B cell (primary cell): ENCODE results near the gene CHST15. TPM values are rescaled to one million over a fixed set of nuclear protein-coding genes. Genes with fewer than 3 reads are reported as not detected.

Experiments used
- ATAC-seq: fragments of 200-7000 bp; cut with Tn5 transposase; one replicate; pipeline ENCODE4 v1.10.0; 2021; ENCODE audit warnings: low read depth, mild to moderate bottlenecking, moderate number of reproducible peaks, moderate library complexity
- CTCF ChIA-PET: fragments of 350-600 bp; sonication (Branson Sonifier 250); formaldehyde crosslinking; loops from one replicate; lab custom pipeline; 2021; ENCODE audit warnings: antibody characterized with exemption, inconsistent platforms; lab: Charles Lee
- POLR2A ChIA-PET: fragments of 350-600 bp; sonication (Branson Sonifier 250); formaldehyde crosslinking; loops from one replicate; lab custom pipeline; 2021; ENCODE audit warnings: antibody characterized with exemption; lab: Charles Lee
- DNase-seq: peaks from one replicate; pipeline ENCODE4 v3.0.0; 2013
- H2AFZ ChIP-seq: 2 replicates; pipeline ENCODE4 v1.6.1; 2012; ENCODE audit warnings: mild to moderate bottlenecking, low read depth, low read length; ENCODE audit not compliant: insufficient read depth, poor library complexity, severe bottlenecking
- H3K27ac ChIP-seq, 2 donors: 1 replicate in 1 of 2; 2 replicates in 1 of 2; pipeline ENCODE4 v1.5.1; 2012 to 2013; ENCODE audit warnings: low read length in 2 of 2, mild to moderate bottlenecking in 2 of 2, moderate library complexity in 1 of 2
- H3K27me3 ChIP-seq, 4 experiments: fragments of 200-600 bp in 1 of 4; sonication (generic) in 1 of 4; replicated peaks in 1 of 4; 1 replicate in 2 of 4; 2 replicates in 2 of 4; pipeline versions ENCODE4 v1.6.1 to v1.7.0; 2013 to 2016; ENCODE audit warnings: low read length in 3 of 4, mild to moderate bottlenecking in 2 of 4, mixed read lengths in 1 of 4, moderate library complexity in 1 of 4; ENCODE audit not compliant: insufficient read depth in 4 of 4, control insufficient read depth in 3 of 4; ENCODE audit errors: control extremely low read depth in 1 of 4
- H3K36me3 ChIP-seq, 2 experiments: replicated peaks in 1 of 2; 1 replicate in 1 of 2; 2 replicates in 1 of 2; pipeline versions ENCODE4 v1.6.1 to v1.7.1; 2013; ENCODE audit warnings: low read length in 1 of 2; ENCODE audit not compliant: insufficient read depth in 2 of 2, control insufficient read depth in 1 of 2; ENCODE audit errors: control extremely low read depth in 1 of 2, extremely low read depth in 1 of 2
- H3K4me1 ChIP-seq, 2 donors: fragments of 200-600 bp in 1 of 2; sonication (generic) in 1 of 2; 1 replicate in 1 of 2; 2 replicates in 1 of 2; pipeline versions ENCODE4 v1.5.1 to v1.6.1; 2013 to 2017; ENCODE audit warnings: low read length in 2 of 2; ENCODE audit not compliant: control insufficient read depth in 2 of 2, insufficient read depth in 2 of 2
- H3K4me2 ChIP-seq: replicated peaks from 2 replicates; pipeline ENCODE3; 2012; ENCODE audit warnings: mild to moderate bottlenecking, low read depth, low read length; ENCODE audit not compliant: poor library complexity, severe bottlenecking
- H3K4me3 ChIP-seq, 5 experiments: fragments of 200-600 bp in 1 of 5; sonication (generic) in 1 of 5; 1 replicate in 3 of 5; 2 replicates in 2 of 5; pipeline versions ENCODE4 v1.5.1 to v1.7.0; 2011 to 2016; ENCODE audit warnings: low read length in 4 of 5, mild to moderate bottlenecking in 4 of 5, low read depth in 2 of 5, control low read depth in 1 of 5, moderate library complexity in 1 of 5; ENCODE audit not compliant: insufficient read depth in 1 of 5; ENCODE audit errors: control extremely low read depth in 1 of 5, extremely low read depth in 1 of 5
- H3K79me2 ChIP-seq: fragments of 200-600 bp; sonication (generic); one replicate; pipeline ENCODE4 v1.6.0; 2016; ENCODE audit warnings: low read length; ENCODE audit not compliant: control insufficient read depth, insufficient read depth
- H3K9ac ChIP-seq: fragments of 200-600 bp; sonication (generic); 2 replicates; pipeline ENCODE4 v1.6.1; 2017; ENCODE audit warnings: mild to moderate bottlenecking, low read length, moderate library complexity
- H3K9me3 ChIP-seq, 3 donors: one replicate each; pipeline versions ENCODE4 v1.6.1 to v1.7.1; 2013; ENCODE audit warnings: low read length in 2 of 3; ENCODE audit not compliant: control insufficient read depth in 2 of 3, insufficient read depth in 1 of 3; ENCODE audit errors: control extremely low read depth in 1 of 3
- H4K20me1 ChIP-seq: 2 replicates; pipeline ENCODE4 v1.6.0; 2012; ENCODE audit warnings: mild to moderate bottlenecking, low read length; ENCODE audit not compliant: insufficient read depth, control insufficient read depth, poor library complexity, severe bottlenecking
- H3K27ac Mint-ChIP-seq: one replicate; pipeline ENCODE4 v1.8.0; 2021; ENCODE audit warnings: mixed read lengths
- H3K27me3 Mint-ChIP-seq: one replicate; pipeline ENCODE4 v1.8.0; 2021; ENCODE audit warnings: mixed read lengths
- H3K4me1 Mint-ChIP-seq: one replicate; pipeline ENCODE4 v1.8.0; 2021; ENCODE audit warnings: mixed read lengths
- H3K4me3 Mint-ChIP-seq: one replicate; pipeline ENCODE4 v1.8.0; 2021; ENCODE audit warnings: mixed read lengths
- H3K9me3 Mint-ChIP-seq: one replicate; pipeline ENCODE4 v1.8.0; 2022; ENCODE audit warnings: mixed read lengths; ENCODE audit not compliant: insufficient read depth
- EZH2 ChIP-seq: IDR thresholded peaks from 2 replicates; pipeline ENCODE4 v1.6.1; 2012; ENCODE audit warnings: borderline replicate concordance, low read depth, mild to moderate bottlenecking, moderate library complexity, low read length; ENCODE audit not compliant: insufficient read depth, poor library complexity, severe bottlenecking
- WGBS: methylation state at CpG from one replicate; pipeline ENCODE4 v1.1.5; 2013; ENCODE audit warnings: missing lambda C conversion rate; ENCODE audit not compliant: insufficient coverage; 5-methylcytosine and 5-hydroxymethylcytosine counted together
- intact Hi-C: fragments of 100-400 bp; cut with micrococcal nuclease; formaldehyde crosslinking; loops from one replicate; pipeline ENCODE4 v1.10.0; 2022
- polyA plus RNA-seq: library from polyadenylated mRNA; depleted of rRNA; stranded (reverse); fragments of >200 nt; gene quantifications from 2 replicates; pipeline ENCODE4 v1.2.3, GENCODE V29; 2012
- total RNA-seq, 2 donors: library from RNA; stranded (reverse); fragments of 120-200 nt in 1 of 2; gene quantifications; 1 replicate in 1 of 2; 2 replicates in 1 of 2; pipeline versions ENCODE4 v1.2.3 to v1.2.4, GENCODE V29; 2013 to 2022
- TF ChIP-seq, protein P1 (sequence below): fragments of 200-600 bp; IDR thresholded peaks from one replicate; pipeline ENCODE4 v1.8.0; 2022; ENCODE audit warnings: antibody characterized with exemption, mild to moderate bottlenecking

CHST15 gene
- total and polyA plus RNA-seq, 2 donors (not counting 1 experiment from before 2014, with no cell fraction given) = 17.9 to 75.4 TPM

DNA sequence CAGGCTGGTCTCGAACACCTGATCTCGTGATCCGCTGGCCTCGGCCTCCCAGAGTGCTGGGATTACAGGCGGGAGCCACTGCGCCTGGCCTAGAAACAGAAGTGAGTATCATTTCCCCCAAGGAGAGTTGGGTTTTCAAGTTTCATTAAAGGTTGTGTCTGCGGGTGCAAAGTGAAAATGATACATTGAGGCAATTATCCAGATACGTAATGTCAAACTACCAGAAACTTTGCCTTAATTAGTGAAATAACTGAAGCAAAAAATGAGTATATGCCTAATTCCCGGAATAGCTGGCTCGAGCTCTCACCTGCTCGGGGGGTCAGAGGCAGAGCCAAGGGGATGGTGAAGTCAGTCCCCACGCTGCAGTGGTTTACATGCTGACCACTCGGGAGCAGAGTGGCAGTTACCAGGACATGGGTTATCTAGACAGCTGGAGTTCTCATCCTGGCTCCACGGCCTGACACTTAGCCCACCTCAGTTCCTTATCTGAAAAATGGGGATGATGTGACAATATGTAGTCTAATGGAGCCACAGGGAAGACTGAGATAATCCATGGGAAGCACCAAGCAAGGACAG is 25.5 kb downstream of the CHST15 start:
- DNase-seq (no peak), ATAC-seq (no peak)
- intact Hi-C loops = no loop called here
- peaks cover 0 to 5% of the 10 kb centered on the region in 2 experiments for H3K36me3 ChIP-seq
- peak overlapping the region; percentile 7 for H3K4me2 ChIP-seq
- POLR2A ChIA-PET = interaction anchor here (0.7 kb wide), 1 partner anchor 346 kb away, joined by 6 read pairs; no protein-coding TSS in a partner anchor
- H3K9me3 ChIP-seq = no peaks in the 10 kb centered on the region
- peaks cover 50% of the 10 kb centered on the region for H4K20me1 ChIP-seq
- Mint-ChIP-seq H3K27ac (no peak overlapping the region), H3K9me3 (no peaks in the 10 kb centered on the region), H3K27me3 (no peaks in the 10 kb centered on the region), H3K4me3 (no peak overlapping the region), H3K4me1 (peaks cover 80% of the 10 kb centered on the region)
- H3K9ac ChIP-seq = no peak overlapping the region
- no peak overlapping the region for H3K27ac ChIP-seq
- H3K79me2 ChIP-seq = peaks cover 66% of the 10 kb centered on the region
- peaks cover 89 to 96% of the 10 kb centered on the region in 2 donors for H3K4me1 ChIP-seq
- no peak overlapping the region for H3K4me3 ChIP-seq
- WGBS = 85% methylated on average over 9 of the region's 14 CpGs
- no peaks in the 10 kb centered on the region for H3K27me3 ChIP-seq
- H2AFZ ChIP-seq = no peak overlapping the region
- TF ChIP-seq, protein P1, sequence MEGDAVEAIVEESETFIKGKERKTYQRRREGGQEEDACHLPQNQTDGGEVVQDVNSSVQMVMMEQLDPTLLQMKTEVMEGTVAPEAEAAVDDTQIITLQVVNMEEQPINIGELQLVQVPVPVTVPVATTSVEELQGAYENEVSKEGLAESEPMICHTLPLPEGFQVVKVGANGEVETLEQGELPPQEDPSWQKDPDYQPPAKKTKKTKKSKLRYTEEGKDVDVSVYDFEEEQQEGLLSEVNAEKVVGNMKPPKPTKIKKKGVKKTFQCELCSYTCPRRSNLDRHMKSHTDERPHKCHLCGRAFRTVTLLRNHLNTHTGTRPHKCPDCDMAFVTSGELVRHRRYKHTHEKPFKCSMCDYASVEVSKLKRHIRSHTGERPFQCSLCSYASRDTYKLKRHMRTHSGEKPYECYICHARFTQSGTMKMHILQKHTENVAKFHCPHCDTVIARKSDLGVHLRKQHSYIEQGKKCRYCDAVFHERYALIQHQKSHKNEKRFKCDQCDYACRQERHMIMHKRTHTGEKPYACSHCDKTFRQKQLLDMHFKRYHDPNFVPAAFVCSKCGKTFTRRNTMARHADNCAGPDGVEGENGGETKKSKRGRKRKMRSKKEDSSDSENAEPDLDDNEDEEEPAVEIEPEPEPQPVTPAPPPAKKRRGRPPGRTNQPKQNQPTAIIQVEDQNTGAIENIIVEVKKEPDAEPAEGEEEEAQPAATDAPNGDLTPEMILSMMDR = no peak
- no peak for TF ChIP-seq EZH2
- CTCF ChIA-PET = interaction anchor here (0.7 to 1.2 kb wide), 3 partner anchors 24 to 321 kb away, joined by 3 to 5 read pairs (median 3); no protein-coding TSS in a partner anchor
